CD4-positive, alpha-beta T cell treated with Interleukin-17A for 1 hour (primary cell): ENCODE measurements around the gene DHRS1.
"Not testable (repeated sequence)": the region's sequence is repeated elsewhere in the genome, so short reads cannot be mapped to it uniquely, and the experiment has no call there.

Experiments used
- DNase-seq: peaks from one replicate; pipeline ENCODE4 v3.0.0-alpha.2; 2020

The DHRS1 gene

DNA sequence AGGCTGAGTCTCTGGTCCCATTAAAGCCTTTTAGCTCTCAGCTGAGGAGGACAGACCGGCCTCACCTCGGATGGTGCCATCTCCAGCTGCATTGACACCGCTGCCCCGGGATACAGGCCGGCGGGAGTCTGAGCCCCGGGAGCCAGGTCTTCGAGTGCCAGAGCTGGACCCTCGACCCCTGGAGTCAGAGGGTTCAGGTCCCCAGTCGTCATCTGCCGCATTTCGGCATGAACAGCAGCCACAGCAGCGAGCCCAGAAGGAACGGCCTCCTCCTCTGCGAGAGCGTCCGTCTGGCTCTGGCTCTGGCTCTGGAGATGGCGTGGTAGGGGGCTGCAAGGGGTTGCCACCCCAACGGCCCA is 37.6 kb downstream of the DHRS1 start:
- DNase-seq: no peak

DNA sequence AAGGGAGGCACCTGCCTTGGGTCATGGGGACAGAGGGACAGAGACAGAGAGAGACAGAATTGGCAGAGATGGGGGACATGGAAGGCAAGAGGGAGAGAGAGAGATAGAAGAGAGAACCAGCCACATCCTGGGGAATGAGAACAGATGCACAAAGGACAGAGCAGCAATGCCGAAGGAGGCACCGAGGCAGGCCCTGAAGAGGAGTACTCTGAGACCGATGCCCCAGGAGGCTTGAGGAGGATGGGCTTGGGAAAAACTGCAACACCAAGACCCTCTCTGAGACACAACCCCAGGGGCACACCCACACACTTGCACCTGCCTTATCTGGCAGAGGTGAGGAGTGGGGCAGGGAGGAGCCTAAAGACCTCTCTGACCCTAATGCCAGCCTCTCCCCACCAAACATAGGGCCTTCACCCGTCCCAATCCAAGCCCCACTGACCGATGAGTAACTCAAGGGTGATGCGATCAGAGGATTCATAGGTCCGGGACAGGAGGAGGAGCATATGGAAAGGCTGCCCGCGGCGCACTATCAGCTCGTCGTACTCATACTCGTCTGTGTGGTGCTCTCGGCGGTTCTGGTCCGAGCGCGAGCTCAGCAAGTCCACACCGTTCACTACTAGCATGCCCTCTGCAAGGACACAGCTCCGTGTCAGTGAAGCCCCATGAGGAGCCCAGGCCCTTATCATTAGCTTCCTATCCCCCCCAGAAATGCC is 38.2 kb downstream of the DHRS1 start:
- no peak for DNase-seq

DNA sequence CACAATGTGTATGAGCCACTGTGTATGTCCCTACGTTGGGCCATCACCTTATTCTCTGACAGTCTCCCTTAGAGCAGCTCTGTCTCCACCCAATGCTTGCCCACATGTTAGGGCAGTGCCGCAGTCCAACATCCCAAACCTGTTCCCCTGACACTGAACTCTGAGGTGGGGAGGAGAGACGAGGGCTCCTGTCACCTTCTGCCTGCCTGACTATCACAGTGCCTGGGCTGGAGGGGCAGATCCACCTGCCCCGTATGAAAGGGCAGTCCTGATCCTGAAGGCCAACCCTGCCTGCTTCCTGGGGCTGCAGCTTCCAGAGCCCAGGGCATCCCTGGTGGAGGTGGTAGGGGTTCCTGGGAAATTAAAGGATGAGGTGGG is 38.8 kb downstream of the DHRS1 start:
- DNase-seq: no peak

GRCh38 chr14:24260026-24260779 is 39.4 kb downstream of the DHRS1 start:
- no peak for DNase-seq

GRCh38 chr14:24259282-24260025 is 40.1 kb downstream of the DHRS1 start:
- no peak for DNase-seq

DNA sequence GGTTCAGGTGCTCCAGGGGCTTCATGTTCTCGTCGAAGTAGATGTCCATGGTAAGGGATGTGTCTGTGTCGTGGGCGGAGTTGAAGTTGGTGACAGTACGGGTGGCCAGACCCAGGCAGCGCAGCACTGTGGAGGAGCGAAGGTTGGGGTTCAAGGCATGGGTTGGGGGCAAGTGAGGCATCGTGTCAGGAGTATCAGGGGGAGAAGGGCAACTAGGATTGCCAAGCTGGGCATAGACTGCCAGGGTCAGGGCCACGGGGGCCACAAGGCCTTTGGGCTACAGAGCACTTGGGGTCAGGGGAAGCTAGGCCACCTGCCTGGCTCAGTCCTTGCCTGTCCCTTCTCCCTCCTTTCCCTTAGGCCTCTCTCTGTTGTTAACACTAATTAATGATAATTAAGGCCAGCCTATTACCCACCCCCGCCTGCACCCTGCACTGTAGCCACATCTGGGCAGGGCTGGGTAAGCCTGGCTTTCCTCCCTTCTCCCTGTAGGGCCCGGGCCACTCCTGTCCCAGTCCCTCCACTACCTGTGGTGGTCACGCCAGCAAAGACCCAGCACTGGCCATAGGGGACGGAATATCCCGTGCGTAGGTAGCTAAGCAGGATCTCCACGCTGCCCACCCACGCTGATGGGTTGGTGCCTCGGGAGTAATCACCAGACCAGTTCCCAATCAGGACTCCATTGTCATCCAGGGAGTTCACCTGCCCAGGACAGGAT is 40.9 kb downstream of the DHRS1 start:
- no peak for DNase-seq

- no peak for DNase-seq
Observed at GRCh38 chr14:24258119-24258518, 41.5 kb downstream of the DHRS1 start.

DNA sequence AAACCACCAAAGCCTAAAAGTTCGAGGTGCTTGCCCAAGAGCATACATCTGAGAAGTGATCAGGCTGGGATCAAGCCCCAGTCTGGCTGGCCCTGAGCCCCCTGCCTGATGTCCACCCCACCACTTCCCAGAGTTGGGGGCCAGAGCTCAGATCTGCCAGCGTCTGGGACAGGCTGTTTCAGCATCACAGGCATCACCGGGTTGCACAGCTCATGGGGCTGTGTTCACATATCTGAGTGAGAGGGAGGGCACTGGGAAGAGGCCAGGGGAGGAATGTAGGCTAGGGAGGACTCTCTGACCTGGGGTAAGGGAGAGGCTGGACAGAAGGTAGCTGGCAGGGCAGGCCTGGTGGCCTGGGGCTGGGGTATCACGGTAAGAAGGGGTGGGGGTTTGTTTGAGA is 42.6 kb downstream of the DHRS1 start:
- no peak for DNase-seq

DNA sequence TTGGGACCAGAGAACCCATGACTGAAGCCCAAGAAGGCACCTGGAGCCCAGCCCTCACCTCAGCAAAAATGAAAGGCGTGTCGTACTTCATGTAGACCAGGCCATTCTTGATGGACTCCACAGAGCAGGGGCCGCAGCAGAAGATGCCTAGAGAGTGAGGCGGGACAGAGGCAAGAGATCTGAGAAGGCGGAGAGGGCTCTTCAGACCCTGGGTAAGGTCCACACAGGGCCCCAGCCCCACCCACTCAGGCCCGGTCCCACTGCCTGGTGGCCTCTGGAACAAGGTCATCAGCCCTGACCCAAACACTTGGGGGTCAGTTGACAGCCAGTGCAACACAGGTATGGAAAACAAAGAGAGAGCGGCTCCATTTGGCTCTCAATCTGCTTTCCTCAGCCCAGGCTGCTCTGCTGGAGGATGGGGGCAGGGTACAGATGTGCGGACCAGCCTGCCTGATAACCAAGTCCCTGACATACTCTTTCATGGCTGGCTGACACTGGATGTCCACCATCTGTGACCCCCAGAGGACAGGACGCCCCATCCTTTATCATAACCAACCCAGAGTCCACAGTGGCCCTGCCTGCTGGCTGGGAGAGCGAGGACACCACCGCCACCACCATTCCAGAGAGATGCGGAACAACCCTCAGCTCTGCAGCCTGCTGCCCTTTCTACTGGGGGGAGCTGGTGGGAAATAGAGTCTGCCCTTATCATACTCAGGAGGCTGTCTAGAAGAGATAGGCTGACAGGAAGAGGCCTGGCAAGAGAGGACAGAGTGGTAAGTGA is 43.5 kb downstream of the DHRS1 start:
- no peak for DNase-seq

DNA sequence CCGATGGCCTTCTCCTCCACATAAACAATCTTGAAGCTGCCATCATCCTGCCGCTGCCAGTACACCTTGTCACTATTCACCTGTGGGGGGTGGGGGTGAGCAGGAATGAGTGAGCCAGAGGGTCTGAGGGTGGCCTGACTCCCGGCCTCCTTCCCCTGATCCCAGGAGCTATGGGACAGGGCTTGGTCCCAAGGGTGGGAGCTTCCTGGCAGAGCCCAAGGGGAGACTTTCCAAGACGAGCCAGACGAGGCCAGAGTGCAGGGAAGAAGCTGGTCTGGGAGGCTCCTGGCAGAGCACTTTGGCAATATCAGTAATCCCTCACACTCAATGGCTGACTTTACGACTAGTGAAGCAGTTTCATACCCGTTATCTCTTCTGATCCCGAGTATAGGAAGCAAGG is 44.1 kb downstream of the DHRS1 start:
- no peak for DNase-seq

GRCh38 chr14:24254630-24255392 is 44.8 kb downstream of the DHRS1 start:
- DNase-seq: no peak

DNA sequence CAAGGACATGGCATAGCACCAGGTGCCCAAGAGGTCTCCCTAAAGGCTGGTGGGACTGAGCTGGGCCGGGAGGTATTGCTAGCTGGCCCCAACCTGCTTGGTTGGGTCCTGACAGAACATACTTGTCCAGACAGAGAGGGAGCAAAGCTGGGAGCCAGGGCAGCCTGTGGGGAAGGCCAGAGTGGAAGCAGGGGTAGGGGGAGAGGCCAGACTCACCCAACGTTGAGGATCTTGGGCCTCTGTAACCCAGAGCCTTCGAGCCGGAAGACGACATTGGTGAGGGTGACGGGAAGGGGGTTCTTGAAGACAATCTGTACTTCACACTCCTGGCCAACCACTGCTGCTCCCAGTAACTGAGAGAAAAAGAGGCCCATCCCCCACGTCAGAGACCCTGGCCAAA is 45.6 kb downstream of the DHRS1 start:
- no peak for DNase-seq

GRCh38 chr14:24252289-24253124 is 47.1 kb downstream of the DHRS1 start:
- no peak for DNase-seq

DNA sequence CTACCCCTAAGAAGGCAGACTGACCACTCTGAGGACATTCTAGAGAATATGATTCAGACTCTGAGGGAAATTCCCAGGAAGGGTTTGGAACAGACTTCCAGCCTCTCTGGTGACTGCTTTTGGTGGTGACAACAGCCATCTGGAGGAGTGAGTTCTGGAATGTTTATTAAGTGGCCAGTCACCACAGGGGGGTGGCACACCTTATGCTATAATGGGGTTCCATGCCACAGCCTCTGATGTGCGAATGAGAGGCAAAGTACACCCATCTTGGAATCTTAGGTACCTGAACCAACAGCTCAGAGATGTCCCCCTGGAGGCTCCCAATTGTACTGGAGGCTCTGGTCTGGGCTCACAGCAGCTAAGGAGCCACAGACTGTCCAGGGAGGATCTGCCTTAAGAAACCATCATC is 47.7 kb downstream of the DHRS1 start:
- no peak for DNase-seq

DNA sequence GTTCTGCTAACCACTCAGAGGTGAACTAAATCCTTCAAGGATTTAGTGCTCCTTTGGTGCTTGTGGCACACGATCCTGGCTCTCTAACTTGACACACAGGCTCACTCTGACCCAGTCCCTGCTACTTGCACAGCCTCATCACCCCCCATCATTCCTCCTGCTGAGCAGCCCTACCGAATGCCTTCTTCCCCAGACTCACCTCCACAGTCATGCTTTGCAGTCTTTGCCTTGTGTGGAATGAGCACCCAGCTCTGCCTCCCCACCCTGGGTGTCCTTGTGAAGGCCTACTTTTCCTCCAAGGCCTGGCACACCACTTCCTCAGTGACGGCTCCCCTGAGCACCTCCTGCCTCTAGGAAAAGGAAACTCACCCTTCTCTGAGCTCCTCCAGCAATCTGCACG is 49.2 kb downstream of the DHRS1 start:
- no peak for DNase-seq

GRCh38 chr14:24249230-24250021 is 50.2 kb downstream of the DHRS1 start:
- DNase-seq: no peak

GRCh38 chr14:24247422-24247821 is 52.2 kb downstream of the DHRS1 start:
- no peak for DNase-seq

DNA sequence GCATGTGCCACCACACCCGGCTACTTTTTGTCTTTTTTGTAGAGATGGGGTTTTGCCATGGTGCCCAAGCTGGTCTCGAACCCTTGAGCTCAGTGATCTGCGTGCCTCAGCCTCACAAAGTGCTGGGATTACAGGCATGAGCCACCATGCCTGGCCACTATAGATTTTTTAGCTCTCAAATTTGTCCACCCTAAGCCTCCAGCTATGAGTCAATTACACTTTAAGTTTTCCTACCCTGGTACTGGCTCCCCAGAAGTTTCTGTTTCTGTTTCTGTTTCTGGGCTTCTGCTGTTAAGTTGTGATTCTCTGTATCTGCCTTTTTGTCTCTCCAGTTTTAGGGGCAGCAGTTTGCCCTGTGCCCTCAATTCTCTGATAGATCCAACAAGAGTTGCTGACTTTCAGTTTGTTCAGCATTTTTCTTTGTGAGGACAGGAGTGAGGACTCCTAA is 52.8 kb downstream of the DHRS1 start:
- DNase-seq: peak; percentile 67

DNA sequence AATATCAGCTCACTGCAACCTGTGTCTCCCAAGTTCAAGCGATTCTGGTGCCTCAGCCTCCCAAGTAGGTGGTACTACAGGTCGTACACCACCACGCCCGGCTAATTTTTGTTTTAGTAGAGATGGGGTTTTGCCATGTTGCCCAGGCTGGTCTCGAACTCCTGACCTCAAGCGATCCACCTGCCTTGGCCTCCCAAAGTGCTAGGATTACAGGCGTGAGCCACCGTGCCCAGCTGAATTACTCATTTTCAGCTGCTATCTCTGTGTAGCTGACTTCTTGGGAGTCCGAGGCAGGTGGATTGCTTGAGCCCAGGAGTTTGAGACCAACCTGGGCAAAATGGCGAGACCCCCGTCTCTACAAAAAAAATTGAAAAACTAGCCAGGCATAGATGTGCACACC is 54.2 kb downstream of the DHRS1 start:
- DNase-seq: not testable (repeated sequence)

- DNase-seq: peak; percentile 21
Observed at GRCh38 chr14:24243336-24243836, 56.2 kb downstream of the DHRS1 start.
